Nephron progenitor cell (in vitro differentiated cells): Measurements from ENCODE around the gene DIP2C.
A peak's percentile ranks its signal among the peaks of the same experiment; 100 is the strongest.

Experiments
- DNase-seq: peaks from one replicate; pipeline ENCODE4 v3.0.0; 2021
- H3K27ac Mint-ChIP-seq: 2 replicates; pipeline ENCODE4 v1.8.0; 2021; ENCODE audit warnings: mild to moderate bottlenecking, moderate library complexity, mixed read lengths
- H3K27me3 Mint-ChIP-seq: 2 replicates; pipeline ENCODE4 v1.8.0; 2021; ENCODE audit warnings: mild to moderate bottlenecking, low read depth, mixed read lengths; ENCODE audit not compliant: poor library complexity
- H3K36me3 Mint-ChIP-seq: 2 replicates; pipeline ENCODE4 v1.8.0; 2021; ENCODE audit warnings: low read depth, mixed read lengths
- H3K4me1 Mint-ChIP-seq: 2 replicates; pipeline ENCODE4 v1.8.0; 2021; ENCODE audit warnings: mixed read lengths
- H3K4me3 Mint-ChIP-seq: 2 replicates; pipeline ENCODE4 v1.8.0; 2021; ENCODE audit warnings: mild to moderate bottlenecking, moderate library complexity, mixed read lengths
- H3K9me3 Mint-ChIP-seq: 2 replicates; pipeline ENCODE4 v1.8.0; 2021; ENCODE audit warnings: mild to moderate bottlenecking, moderate library complexity, mixed read lengths
- CTCF ChIP-seq: fragments of 200-600 bp; sonication (generic); IDR thresholded peaks from 2 replicates; pipeline ENCODE4 v1.5.0; 2021; ENCODE audit warnings: antibody characterized with exemption

The DIP2C gene

GRCh38 chr10:693506-693905, 4.0 kb upstream of the DIP2C start:
- DNase-seq = no peak
- no peak overlapping the region for H3K27ac Mint-ChIP-seq
- H3K36me3 Mint-ChIP-seq = no peaks in the 10 kb centered on the region
- no peak overlapping the region for H3K4me3 Mint-ChIP-seq
- TF ChIP-seq CTCF = no peak
- H3K9me3 Mint-ChIP-seq = no peaks in the 10 kb centered on the region
- peaks cover 30% of the 10 kb centered on the region for H3K4me1 Mint-ChIP-seq
- peaks cover 26% of the 10 kb centered on the region for H3K27me3 Mint-ChIP-seq

GRCh38 chr10:692682-693351, 3.3 kb upstream of the DIP2C start:
- H3K4me3 Mint-ChIP-seq = no peak overlapping the region
- no peak overlapping the region for H3K27ac Mint-ChIP-seq
- DNase-seq = no peak
- H3K9me3 Mint-ChIP-seq = no peaks in the 10 kb centered on the region
- peaks cover 22% of the 10 kb centered on the region for H3K27me3 Mint-ChIP-seq
- peaks cover 4% of the 10 kb centered on the region for H3K36me3 Mint-ChIP-seq
- peaks cover 34% of the 10 kb centered on the region for H3K4me1 Mint-ChIP-seq
- no peak for TF ChIP-seq CTCF

GRCh38 chr10:691216-691615, 1.7 kb upstream of the DIP2C start:
- no peaks in the 10 kb centered on the region for H3K9me3 Mint-ChIP-seq
- H3K4me1 Mint-ChIP-seq = peaks cover 41% of the 10 kb centered on the region
- peaks cover 15% of the 10 kb centered on the region for H3K36me3 Mint-ChIP-seq
- TF ChIP-seq CTCF = no peak
- H3K4me3 Mint-ChIP-seq = peak overlapping the region; percentile 68
- H3K27me3 Mint-ChIP-seq = peaks cover 20% of the 10 kb centered on the region
- DNase-seq = no peak
- H3K27ac Mint-ChIP-seq = peak overlapping the region; percentile 34

DNA sequence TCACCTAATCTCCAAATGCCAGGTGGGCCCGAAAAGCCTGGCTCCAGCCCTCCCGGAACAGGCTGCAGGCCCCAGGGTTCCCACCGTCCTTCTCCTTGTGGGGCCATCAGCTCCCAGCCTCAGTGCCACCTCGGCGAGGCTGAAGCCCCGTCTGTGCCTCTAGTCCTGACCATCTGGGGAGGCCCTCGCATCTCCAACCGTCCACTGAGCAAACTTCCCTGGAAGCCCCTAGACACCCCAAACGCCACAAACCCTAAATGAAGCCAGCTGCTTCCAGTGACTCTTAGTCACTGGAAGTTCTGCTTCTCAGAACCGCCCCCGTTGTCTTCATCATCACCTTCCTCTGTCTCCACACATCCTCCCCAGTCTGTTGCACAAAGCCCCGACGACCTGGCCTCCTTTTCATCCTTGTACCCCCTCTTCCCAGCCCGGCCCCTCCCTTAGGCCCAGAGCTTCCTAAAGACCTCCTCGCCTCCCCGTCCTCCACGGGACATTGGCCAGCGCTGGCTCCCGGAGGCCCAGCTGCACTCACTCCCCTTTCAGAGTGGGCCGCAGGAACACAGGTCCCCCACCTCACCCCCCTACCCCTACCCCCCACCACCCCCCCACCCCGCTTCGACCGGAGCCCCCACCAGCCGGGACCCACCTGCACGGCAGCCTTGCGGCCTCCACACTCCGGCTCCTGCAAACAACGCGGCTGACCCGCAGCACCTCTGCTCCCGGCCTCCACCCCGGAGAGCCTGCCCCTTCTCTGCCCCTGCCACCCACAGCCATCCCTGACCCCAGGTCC, 1.1 kb upstream of the DIP2C start:
- H3K9me3 Mint-ChIP-seq = no peaks in the 10 kb centered on the region
- H3K4me3 Mint-ChIP-seq = peak overlapping the region; percentile 90
- peaks cover 41% of the 10 kb centered on the region for H3K4me1 Mint-ChIP-seq
- no peak for DNase-seq
- H3K27ac Mint-ChIP-seq = peak overlapping the region; percentile 66
- peaks cover 15% of the 10 kb centered on the region for H3K36me3 Mint-ChIP-seq
- TF ChIP-seq CTCF = no peak
- peaks cover 14% of the 10 kb centered on the region for H3K27me3 Mint-ChIP-seq

DNA sequence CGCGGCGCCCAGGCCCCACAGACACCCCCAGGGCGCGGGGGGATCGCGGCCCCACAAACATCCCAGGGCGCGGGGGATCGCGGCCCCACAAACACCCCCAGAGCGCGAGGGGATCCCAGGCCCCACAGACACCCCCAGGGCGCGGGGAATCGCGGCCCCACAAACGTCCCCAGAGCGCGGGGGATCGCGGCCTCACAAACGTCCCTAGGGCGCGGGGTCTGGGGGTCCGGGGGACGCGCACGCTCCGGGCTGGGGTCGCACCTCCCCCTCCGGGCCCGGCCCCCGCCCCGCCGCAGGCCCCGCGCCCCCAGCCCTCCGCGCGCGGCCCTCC, 382 bp downstream of the DIP2C start:
- TF ChIP-seq CTCF = no peak
- Mint-ChIP-seq H3K4me3 (peak overlapping the region; percentile 89), H3K27me3 (peaks cover 14% of the 10 kb centered on the region), H3K9me3 (no peaks in the 10 kb centered on the region), H3K27ac (no peak overlapping the region), H3K36me3 (peaks cover 19% of the 10 kb centered on the region), H3K4me1 (peaks cover 46% of the 10 kb centered on the region)
- no peak for DNase-seq
